Right lobe of liver (tissue), 6 donors: ENCODE measurements around the gene SPATA18. TPM values are rescaled to one million over a fixed set of nuclear protein-coding genes. Genes with fewer than 3 reads are reported as not detected.

Experiments
- ATAC-seq, 4 donors: fragments of 200-7000 bp; cut with Tn5 transposase; one replicate each; pipeline ENCODE4 v1.9.1; 2020; ENCODE audit warnings: mild to moderate bottlenecking in 4 of 4, moderate library complexity in 4 of 4
- DNase-seq, 3 donors: peaks; one replicate each; pipeline ENCODE4 v3.0.0-alpha.2; 2020
- H3K27ac ChIP-seq, 3 donors: fragments of 200-600 bp; one replicate each; pipeline ENCODE4 v1.8.0; 2022
- H3K27me3 ChIP-seq, 2 donors: fragments of 200-600 bp; one replicate each; pipeline ENCODE4 v1.8.0; 2022
- H3K36me3 ChIP-seq, 4 donors: fragments of 200-600 bp; sonication (generic) in 1 of 4; one replicate each; pipeline versions ENCODE4 v1.5.1 to v1.8.0; 2017 to 2022; ENCODE audit warnings: control low read depth in 1 of 4
- H3K4me1 ChIP-seq, 4 donors: fragments of 200-600 bp; sonication (generic) in 1 of 4; one replicate each; pipeline versions ENCODE4 v1.5.1 to v1.8.0; 2017 to 2022; ENCODE audit warnings: control low read depth in 1 of 4
- H3K4me3 ChIP-seq, 3 donors: fragments of 200-600 bp; one replicate each; pipeline ENCODE4 v1.8.0; 2022
- H3K9me3 ChIP-seq, 4 donors: fragments of 200-600 bp; sonication (generic) in 1 of 4; one replicate each; pipeline versions ENCODE4 v1.5.1 to v1.8.0; 2017 to 2022; ENCODE audit warnings: control low read depth in 1 of 4
- POLR2A ChIP-seq: fragments of 450-650 bp; IDR thresholded peaks from one replicate; pipeline ENCODE4 v1.6.1; 2017; ENCODE audit warnings: antibody characterized with exemption, mild to moderate bottlenecking
- WGBS: methylation state at CpG from one replicate; pipeline ENCODE4 v1.1.6; 2018; ENCODE audit warnings: low coverage, low lambda C conversion rate; ENCODE audit not compliant: insufficient coverage; ENCODE audit errors: missing lambda C conversion rate; 5-methylcytosine and 5-hydroxymethylcytosine counted together
- intact Hi-C, 2 donors: fragments of 100-400 bp; cut with DNase I; formaldehyde crosslinking; loops; one replicate each; pipeline versions ENCODE4 v1.11.2 to v1.14.1; 2022
- total RNA-seq, 6 experiments: library from RNA; depleted of rRNA in 2 of 6; stranded (reverse); fragments of >200 nt in 2 of 6; fragmentation: NEBNext Ultra II Directional in 3 of 6; extraction: Animal tissue kit (Norgen Biotek cat#: 25700) in 3 of 6; gene quantifications; one replicate each; pipeline versions ENCODE4 v1.1.0 to v1.2.4, GENCODE V29; 2016 to 2023
- TF ChIP-seq, protein P1 (sequence below), 4 donors: fragments of 200-600 bp in 3 of 4; fragments of 450-650 bp in 1 of 4; IDR thresholded peaks; one replicate each; pipeline versions ENCODE4 v1.5.1 to v1.8.0; 2016 to 2022; ENCODE audit warnings: antibody characterized with exemption in 4 of 4, mild to moderate bottlenecking in 2 of 4
- donor health status: DM: no; HTN: yes; CAD: no.
- donor health status: DM: no; HTN: no; CAD: no.
- donor health status: DM: no; HTN: no; CAD: no.
- donor health status: DM: no; HTN: yes; CAD: no.
- donor health status: DM: no; HTN: yes; CAD: no.

SPATA18 gene
- total RNA-seq, 6 experiments from 2014 or later = 1.6 to 2.9 (median 2.3) TPM

DNA sequence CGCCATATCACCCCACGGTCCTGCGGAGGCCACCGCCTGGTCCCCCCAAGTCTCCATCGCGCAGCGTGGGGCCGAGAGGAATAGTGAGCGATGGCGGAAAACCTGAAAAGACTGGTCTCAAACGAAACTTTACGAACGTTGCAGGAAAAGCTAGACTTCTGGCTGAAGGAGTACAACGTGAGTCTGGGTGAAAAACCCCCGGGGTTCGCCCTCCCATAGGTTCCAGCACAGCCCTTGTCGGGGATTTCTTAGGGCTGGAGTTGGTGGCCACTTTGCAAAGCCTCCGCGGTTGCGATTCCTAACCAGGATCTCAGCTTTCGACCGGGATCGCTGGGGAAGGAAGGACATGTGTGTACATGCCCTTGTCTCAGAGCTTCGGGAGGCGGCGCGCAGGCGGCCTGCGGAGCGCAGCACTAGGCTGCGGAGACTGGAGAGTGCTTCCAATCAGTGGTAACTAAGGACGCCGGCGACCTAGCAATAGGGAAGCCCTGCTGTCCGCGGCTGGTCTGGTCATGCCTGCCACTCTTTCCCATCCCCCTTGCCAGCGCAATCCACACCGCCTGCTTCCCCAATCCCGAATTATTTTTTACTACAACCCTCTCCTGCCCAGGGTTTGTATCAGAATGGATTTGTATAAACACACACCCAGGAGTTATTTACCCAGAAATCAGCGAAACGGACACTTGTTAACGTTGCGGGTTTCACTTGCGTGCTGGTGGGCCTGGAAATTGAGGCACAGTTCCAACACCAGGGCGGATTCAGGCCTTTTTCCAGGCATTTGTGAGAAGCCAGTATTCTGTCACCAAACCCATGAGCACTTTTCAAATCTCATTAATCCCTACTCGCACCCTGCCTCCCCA, 741 bp downstream of the SPATA18 start:
- Histone ChIP-seq H3K4me3 (peak overlapping the region; percentile 45 to 65 (median 59)), H3K27ac (peak overlapping the region; percentile 47 to 54 (median 49)), H3K4me1 (peaks cover 0 to 4% (median 0%) of the 10 kb centered on the region in 4 donors), H3K27me3 (no peaks in the 10 kb centered on the region), H3K9me3 (no peaks in the 10 kb centered on the region), H3K36me3 (no peaks in the 10 kb centered on the region)
- DNase-seq (peak; percentile 78 to 83 (median 82)), ATAC-seq (peak; percentile 88 to 94 (median 92))
- TF ChIP-seq, protein P1, sequence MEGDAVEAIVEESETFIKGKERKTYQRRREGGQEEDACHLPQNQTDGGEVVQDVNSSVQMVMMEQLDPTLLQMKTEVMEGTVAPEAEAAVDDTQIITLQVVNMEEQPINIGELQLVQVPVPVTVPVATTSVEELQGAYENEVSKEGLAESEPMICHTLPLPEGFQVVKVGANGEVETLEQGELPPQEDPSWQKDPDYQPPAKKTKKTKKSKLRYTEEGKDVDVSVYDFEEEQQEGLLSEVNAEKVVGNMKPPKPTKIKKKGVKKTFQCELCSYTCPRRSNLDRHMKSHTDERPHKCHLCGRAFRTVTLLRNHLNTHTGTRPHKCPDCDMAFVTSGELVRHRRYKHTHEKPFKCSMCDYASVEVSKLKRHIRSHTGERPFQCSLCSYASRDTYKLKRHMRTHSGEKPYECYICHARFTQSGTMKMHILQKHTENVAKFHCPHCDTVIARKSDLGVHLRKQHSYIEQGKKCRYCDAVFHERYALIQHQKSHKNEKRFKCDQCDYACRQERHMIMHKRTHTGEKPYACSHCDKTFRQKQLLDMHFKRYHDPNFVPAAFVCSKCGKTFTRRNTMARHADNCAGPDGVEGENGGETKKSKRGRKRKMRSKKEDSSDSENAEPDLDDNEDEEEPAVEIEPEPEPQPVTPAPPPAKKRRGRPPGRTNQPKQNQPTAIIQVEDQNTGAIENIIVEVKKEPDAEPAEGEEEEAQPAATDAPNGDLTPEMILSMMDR (IDR thresholded peaks at IDR 0.05) = no peak
- no peak for TF ChIP-seq POLR2A
- intact Hi-C loops = no loop called here
- 7% methylated on average over 20 of the region's 46 CpGs for WGBS

DNA sequence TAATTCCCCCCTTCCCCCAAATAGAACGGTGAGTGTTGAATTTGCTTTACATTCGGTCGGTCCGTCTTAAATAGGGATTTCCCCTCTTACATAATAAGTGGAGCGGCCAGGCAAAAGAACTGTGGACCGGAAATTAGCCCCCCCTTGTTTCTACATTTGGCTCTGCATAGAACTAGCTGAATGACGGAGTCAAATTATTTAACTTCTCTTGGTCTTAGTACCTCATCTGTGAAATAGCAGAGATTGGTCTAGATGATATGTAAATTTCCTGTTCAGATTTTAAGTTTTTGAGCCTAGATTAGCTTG, 1.3 kb downstream of the SPATA18 start:
- ATAC-seq (peak; percentile 52 to 74 (median 60)), DNase-seq (peak in 1 of 3 donors; percentile 56)
- H3K4me3 ChIP-seq = peak overlapping the region; percentile 45 to 65 (median 59)
- H3K9me3 ChIP-seq = no peaks in the 10 kb centered on the region
- H3K36me3 ChIP-seq = no peaks in the 10 kb centered on the region
- no peaks in the 10 kb centered on the region for H3K27me3 ChIP-seq
- 19% methylated on average over 7 of the region's 7 CpGs for WGBS
- TF ChIP-seq POLR2A = no peak
- TF ChIP-seq, protein P1 (IDR thresholded peaks at IDR 0.05) = no peak
- H3K27ac ChIP-seq = peak overlapping the region in 1 of 3 donors; percentile 34
- intact Hi-C loops = no loop called here
- H3K4me1 ChIP-seq = peaks cover 0 to 4% (median 0%) of the 10 kb centered on the region in 4 donors

DNA sequence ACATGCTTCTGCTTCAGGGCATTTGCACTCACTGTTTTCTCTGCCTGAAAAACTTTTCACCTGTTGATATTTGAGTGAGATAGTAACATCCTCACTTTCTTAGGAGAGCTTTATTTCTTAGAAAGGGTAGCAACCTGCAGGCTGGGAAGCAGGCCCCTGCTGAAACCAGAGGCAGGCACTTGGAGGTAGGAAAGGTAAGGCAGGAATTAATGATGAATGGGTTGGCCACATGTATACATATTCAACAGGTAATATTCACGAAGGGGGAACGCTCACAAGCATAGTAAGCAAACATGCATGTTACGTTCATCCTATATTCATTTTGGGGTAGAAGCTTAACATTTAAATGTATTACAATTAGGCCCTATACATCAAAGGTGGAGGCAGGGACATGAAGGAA, 3.1 kb downstream of the SPATA18 start:
- no peak for ATAC-seq
- intact Hi-C loops = no loop called here
- Histone ChIP-seq H3K27me3 (no peaks in the 10 kb centered on the region), H3K4me1 (peaks cover 0 to 9% (median 0%) of the 10 kb centered on the region in 4 donors), H3K9me3 (no peaks in the 10 kb centered on the region), H3K36me3 (no peaks in the 10 kb centered on the region), H3K4me3 (no peak overlapping the region), H3K27ac (no peak overlapping the region)
- no peak for DNase-seq
- TF ChIP-seq, protein P1 (IDR thresholded peaks at IDR 0.05) = no peak
- TF ChIP-seq POLR2A = no peak
- WGBS = 50% methylated on average over 1 of the region's 3 CpGs

DNA sequence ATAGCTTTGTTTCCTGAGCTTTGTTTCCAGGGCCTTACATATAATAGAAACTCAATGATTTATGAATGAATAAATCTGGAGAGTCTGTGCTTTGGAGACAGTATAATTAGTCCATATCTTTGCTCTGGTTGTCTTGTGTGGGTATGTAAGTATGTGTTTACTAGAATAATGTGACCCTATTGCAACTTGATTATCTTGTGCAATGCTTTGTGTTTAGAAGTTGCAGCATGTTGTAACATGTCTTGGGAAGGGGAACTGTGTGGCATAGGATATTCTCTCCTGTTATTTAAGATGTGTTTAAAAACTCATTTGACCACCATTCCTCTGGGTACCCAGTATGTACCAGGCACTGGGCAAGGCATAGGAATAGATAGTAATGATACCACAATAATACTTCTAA, 6.1 kb downstream of the SPATA18 start:
- no peaks in the 10 kb centered on the region for H3K36me3 ChIP-seq
- TF ChIP-seq POLR2A = no peak
- TF ChIP-seq, protein P1 (IDR thresholded peaks at IDR 0.05) = no peak

More for the DNA sequence above, 6.1 kb downstream of the SPATA18 start:
- Histone ChIP-seq H3K27ac (no peak overlapping the region), H3K27me3 (no peaks in the 10 kb centered on the region), H3K9me3 (no peaks in the 10 kb centered on the region), H3K4me1 (peaks cover 0 to 9% (median 0%) of the 10 kb centered on the region in 4 donors), H3K4me3 (no peak overlapping the region)
- DNase-seq (no peak), ATAC-seq (no peak)
- intact Hi-C loops = no loop called here
